HG03135 (cell line): ENCODE measurements around the gene PAK2.
A peak's percentile ranks its signal among the peaks of the same experiment; 100 is the strongest.
"Not testable (repeated sequence)": the region's sequence is repeated elsewhere in the genome, so short reads cannot be mapped to it uniquely, and the experiment has no call there.

Experiments used
- ATAC-seq: cut with Tn5 transposase; IDR thresholded peaks from one replicate; pipeline ENCODE4 v1.9.1; 2021; ENCODE audit warnings: mild to moderate bottlenecking, moderate library complexity; ENCODE audit not compliant: unreplicated experiment

The PAK2 gene

DNA sequence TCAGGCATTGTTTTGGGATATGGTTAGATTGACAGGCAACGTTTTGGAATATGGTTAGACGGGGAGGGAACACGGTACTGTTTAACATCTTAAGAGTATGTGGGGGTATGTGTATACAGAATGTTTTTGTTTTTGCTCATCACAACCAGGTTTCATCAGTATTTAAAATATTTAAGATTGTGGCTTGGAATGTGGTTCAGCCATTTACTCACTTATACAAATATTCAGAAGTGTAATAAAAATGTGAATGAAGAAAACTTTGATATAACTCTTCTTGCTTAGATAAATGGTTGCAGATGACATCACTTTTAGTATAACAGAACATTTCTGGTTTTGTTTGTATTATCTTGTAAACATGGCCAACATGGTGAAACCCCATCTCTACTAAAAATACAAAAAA, 3.9 kb upstream of the PAK2 start:
- no peak for ATAC-seq

DNA sequence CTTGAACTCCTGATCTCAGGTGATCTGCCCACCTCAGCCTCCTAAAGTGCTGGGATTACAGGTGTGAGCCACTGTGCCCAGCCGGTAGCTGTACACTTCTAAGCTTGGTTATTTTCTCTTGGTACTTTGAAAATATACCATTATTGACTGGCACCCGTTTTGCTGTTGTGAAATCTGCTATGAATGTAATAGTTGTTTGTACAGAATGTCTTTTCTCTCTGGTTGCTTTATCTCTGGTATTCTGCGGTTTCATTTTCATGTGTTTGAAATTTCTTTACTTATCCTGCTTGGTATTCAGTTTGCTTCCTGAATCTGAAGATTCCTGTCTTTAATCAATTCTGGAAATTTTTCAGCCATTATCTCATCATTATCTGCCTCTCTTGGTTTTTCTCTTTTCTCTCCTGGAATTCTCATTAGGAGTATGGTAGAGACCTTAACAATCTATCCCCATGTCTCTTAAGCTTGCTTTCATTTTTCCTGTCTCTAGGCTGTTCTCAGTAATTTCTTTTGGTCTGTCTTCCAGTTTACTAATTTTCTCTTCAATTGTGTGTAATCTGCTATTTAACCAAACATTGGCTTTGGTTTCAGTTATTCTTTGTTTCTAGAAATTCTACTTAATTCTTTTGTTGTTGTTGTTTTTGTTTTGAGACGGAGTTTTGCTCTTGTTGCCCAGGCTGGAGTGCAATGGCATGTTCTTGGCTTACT, 2.8 kb upstream of the PAK2 start:
- no peak for ATAC-seq

DNA sequence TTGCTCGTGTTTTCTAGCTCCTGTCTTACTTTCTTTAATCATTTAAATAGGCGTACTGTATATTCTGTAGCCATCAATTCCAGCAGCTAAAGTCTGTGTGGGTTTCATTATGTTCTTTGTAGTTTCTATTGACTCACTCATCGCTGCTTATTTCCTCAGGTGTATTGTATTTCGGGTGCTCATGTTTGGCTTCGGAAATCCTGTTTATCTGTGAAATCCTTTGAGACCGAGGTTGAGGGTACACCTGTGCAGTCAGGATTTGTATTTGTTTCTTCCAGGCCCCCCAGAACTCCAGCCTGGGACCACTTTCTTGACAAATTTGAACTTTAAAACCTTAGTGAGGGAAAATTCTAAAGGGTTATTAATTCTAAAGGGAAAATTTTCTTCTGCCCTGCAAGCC, 2.0 kb upstream of the PAK2 start:
- ATAC-seq: no peak

DNA sequence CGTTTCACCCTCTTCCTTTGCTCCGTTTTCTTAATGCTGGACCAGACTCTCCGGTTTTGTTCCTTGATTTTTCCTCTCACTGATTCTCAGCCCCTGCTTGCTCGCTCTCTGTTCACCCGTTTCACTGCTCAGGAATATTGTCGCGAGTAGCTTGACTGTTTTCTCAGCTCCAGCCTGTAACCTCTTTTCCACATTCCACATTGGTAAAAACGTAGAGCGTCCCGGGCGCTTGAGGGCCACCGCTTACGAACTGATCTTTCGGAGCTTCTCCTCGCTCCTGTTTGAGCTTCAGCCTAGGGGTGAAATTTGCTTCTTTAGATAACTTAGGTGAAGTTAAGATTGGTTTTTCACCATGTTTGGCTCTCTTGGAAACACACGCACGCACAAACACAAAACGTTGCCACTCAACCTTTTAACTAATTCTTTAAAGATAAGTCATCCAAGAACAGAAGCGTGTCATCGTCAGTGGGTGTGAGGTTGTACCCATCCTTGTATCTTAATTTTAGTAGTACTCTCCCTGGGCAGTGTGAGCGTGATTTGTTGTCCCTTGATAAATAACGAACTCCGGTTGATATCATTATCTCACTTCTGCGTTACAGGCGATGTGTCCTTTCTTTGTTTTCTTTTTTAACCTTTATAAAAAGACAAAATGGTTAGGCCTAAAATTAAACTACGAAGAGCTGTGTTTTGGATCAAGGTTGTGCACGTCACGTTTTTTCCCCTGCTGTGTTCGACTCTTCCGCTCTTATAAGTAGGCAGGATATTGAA, 1.0 kb downstream of the PAK2 start:
- peak; percentile 3 for ATAC-seq

DNA sequence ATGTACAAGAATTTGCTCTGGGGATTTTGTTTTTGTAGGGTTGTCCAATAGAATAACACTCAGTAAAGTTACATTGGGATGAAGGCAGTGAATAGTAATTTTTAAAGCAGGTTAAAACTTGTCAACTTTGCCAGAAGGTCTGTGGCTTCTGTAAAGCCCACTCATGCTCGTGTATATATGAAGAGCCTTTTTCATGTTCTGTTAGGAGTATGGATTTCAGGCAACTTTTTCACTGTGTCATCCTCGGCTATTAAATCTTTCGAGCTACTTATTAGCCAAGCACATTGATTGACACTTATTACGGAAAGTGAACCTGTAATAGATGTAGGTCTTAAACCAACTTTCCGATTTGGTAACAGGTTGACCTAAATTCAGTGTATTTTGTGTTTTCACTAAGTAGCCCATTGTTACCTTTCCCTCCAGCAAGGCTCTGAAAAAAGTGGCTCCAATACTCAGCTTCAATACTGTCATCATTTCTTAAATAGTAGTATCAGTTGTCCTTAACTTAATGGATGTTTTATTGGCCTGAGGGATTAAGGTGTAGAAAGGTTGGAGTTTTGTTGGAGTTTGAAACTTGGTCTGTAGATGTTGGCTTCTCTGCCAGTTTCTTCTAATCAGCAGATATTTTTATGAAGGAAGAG, 1.7 kb downstream of the PAK2 start:
- ATAC-seq: no peak

DNA sequence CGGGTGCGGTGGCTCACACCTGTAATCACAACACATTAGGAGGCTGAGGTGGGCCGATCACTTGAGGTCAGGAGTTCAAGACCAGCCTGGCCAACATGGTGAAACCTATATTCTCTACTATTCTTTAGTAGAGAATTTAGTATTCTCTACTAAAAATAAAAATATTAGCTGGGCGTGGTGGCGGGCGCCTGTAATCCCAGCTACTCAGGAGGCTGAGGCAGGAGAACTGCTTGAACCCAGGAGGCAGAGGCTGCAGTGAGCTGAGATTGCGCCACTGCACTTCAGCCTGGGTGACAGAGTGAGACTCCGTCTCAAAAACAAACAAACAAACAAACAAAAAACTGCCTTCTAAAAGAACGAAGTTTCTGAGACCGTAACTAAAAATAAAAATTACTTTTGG, 3.9 kb downstream of the PAK2 start:
- not testable (repeated sequence) for ATAC-seq

DNA sequence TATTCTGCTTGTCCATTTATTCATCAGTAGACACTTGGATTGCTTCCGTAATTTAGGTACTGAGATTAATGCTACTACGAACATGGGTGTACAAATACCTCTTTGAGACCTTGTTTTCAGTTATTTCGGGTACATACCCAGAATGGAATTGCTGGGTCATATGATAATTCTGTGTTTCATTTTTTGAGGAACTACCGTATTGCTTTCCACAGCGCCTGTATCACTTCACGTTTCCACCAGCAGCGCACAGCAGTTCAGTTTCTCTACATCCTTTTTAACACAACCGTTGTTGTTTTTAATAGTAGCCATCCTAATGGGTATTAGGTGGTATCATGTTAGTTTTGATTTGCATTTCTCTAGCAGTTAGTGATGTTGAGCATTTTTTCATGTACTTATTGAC, 9.5 kb downstream of the PAK2 start:
- no peak for ATAC-seq

DNA sequence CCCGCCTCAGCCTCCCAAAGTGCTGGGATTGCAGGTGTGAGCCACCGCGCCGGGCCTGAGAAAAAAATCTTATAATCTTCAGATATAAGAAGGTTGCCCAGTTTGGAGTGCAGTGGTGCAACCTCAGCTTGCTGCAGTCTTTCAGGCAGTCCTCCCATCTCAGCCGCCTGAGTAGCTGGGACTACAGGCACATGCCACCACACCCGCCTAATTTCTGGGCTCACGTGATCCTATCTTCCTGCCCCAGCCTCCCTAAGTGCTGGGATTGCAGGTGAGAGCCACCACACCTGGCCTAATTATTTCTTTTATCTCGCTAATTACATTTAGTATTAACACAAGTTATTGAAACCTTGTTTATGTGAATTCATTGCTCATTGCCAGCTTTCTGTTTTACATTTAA, 13.5 kb downstream of the PAK2 start:
- no peak for ATAC-seq

DNA sequence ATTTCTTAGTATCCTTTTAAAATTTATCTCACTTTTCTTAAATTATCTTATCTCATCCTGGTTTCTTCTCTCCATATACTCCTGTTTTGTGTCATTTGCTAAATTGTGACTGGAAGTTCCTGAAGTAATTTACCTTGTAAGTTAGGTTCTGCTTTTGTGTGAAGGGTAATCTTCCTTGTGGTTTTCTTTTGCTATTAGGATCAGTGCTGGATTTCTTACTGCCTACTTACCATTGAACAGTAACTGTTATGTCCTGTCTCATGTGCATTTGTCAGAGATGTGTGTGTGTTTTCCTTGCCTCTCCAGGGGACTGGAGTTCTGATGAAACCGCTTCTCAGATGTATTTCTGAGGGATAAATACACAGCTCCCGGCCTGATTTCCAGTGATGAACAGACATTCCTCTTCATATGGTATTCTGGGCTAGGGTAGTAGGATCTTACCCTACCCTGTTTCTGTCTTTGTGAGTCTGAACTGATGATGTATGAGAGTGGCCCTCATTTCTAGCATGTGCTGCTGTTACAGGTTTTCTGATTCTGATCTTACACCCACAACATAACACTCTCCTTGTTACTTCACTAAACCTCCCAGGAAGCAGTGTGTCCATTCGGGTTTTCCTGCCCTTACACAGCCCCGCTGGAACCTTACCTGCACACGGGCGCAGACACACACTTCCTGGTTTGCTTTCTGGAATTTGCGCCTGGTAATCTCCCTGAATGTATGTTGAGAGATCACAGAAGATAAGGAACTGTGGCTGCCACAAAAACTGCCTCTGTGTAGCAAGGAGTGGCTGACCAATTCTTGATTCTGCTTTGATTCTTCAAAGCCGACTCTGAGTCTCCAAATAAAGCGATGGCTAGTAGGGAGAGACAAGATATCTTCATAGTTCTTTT, 14.7 kb downstream of the PAK2 start:
- no peak for ATAC-seq

DNA sequence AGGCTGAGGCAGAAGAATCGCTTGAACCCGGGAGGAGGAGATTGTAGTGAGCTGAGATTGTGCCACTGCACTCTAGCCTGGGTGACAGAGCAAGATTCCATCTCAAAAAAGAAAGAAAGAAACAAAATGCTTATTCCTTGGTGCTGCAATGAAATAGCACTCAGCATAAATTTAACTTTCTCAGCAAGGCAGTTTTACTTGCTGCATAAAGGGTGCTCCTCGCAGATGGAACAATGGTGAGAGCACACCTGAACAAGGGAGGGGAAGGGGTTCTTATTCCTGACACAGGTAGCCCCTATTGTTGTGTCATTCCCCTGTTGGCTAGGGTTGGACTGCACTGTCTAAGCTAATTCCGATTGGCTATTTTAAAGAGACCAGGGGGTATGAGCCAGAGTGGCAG, 17.1 kb downstream of the PAK2 start:
- ATAC-seq: no peak

DNA sequence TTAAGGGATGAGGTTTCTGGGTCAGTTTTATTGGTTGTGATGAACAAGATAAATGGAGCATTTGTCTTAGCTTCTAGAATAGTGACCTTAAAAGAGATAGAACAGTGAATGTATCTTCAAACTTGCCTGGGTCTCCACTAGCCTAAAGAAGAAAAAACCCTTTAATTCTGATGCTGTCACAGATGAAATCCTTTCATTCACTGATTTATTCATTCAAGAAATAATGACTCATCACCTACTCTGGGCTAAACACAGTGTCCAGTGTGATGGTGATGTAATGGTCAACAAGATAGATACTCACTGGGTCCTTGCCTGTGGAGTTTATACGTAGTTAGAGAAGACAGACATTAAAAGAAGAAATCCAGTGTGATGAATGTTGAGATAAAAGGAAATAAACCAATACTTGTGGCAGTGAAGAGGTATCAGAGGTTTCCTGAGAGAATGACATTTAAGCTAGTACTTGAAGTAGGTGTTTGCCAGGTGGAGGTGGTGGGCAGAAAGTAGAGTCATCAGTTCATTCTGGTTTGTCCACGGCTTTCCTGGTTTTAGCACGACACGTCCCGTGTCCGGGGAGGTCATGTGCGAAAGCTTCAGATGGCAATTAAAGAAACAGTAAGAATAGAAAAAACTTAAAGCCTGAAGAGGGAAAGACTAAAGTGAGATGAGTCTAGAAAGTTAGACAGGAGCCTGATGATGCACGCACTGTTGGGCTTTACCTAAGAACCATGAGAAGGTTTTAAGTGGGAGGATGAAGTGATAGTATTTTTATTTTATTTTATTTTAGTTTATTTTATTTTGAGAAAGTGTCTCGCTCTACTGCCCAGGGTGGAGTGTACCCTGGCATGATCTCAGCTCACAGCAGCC, 18.5 kb downstream of the PAK2 start:
- ATAC-seq: no peak

DNA sequence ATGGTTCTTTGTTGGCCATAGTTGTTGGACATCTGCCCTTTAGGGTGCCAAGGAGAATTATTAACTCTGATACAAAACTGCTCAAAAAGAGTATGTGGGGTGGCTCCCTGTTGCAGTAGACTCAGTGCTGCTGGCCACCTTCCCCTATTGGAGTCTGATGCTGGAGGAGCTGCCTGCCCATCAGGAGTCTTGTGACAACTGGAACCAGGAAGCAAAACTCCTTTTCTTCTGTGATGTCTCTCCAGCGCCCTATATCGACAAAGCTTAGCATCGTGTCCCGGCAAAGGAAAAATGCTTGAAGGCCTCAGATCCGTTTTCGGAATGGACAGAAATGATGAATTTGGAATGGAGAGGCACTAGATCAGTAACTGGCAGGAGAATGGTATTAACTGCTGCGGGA, 23.5 kb downstream of the PAK2 start:
- ATAC-seq: no peak

DNA sequence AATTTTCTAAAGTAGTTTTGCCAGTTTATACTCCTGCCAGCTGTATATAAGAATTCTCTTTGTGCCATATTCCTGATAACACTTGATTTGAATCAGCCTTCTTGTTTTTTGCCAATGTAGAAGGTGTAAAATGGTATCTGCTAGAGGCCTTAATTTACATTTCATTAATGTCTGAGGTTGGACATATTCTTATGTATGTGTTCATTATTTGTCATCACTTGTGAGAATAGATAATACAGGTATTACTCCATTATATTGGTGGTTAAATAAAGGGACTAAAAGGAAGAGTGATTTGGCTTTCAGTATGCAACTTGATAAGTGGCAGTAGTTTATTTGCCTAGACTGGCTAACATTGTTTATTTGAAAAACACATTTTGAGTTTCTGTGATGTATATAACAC, 25.8 kb downstream of the PAK2 start:
- no peak for ATAC-seq

DNA sequence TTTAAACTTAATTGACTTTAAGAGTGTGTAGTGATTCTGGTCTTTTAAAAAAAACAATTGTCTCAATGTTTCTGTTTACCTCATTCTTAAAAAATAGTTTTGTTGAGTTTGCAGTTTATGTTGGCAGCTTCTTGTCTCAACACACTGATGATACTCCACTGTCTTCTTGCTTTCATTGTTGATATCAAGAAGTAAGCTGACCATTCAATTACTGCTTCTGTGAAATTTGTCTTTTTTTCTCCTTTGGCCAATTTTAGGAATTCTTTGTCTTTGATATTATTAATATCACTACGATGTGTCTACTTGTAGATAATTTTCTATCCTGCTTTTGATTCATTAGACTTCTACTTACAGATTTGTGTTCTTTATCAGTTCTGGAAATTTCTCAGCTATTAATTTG, 31.4 kb downstream of the PAK2 start:
- ATAC-seq: no peak

DNA sequence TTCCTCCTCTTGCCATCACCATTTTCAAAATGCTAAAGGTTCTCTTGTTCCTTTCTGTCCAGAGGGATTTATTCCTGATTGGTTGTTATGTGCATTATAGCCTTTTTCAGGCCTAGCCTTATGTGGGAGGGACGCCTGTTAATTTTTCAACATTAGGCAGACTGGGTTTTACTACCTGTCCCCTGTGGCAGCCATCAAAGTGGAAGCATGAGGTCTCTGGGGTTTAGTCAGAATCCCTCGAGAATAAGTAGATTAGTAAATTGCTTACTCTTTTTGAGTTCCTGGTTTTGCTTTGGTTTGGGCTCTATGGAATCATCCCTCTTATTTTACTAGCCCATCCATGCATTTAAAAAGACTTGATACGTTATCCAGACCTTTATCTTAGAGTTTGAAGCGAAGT, 32.4 kb downstream of the PAK2 start:
- ATAC-seq: no peak

DNA sequence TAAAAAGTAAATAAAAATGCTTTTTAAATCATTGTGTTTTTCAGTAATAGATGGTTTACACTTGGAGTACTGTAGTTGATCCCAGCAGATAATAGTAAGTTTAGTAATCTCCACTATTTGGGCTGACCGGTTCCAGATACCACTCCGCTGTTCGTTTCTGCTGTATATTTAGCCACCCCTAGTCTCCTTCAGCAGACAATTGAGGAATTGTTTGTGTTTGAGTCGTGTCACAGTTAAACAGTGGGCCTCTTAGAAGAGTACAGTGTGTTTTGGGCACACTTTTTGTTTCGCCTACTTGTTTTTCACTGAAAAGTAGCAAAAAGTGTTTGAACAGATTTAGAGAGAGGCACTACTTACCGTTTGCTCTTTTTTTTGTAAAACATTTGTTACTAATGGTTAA, 33.2 kb downstream of the PAK2 start:
- ATAC-seq: no peak

DNA sequence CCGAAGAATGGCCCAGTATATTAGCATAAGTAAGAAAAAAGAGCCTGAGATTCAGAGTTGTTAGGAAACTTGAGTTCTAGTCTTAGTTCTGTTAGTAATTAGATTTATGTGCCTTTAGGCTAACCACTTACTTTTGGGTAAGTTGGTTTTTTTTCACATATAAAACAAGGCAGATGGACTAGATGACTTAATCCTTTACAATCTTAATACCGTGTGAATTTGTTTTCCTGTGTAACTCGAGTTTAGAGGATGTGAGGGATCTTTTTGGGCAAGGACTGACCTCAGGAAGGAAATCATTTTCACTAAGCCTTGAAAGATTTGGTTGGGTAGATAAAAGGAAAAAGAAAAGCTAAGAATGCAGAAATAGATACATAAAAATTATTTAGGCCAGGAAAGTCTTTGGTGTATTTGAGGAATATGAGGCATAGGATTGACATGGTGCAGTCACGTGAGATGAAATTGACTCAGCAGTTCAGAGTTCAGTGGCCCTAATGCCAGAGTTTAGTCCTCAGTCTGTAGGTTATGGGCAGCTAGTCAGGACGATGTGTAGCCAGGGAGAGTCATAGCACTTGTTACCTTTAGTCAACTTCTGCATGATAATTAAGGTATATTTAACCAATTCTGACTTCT, 34.6 kb downstream of the PAK2 start:
- ATAC-seq: no peak

DNA sequence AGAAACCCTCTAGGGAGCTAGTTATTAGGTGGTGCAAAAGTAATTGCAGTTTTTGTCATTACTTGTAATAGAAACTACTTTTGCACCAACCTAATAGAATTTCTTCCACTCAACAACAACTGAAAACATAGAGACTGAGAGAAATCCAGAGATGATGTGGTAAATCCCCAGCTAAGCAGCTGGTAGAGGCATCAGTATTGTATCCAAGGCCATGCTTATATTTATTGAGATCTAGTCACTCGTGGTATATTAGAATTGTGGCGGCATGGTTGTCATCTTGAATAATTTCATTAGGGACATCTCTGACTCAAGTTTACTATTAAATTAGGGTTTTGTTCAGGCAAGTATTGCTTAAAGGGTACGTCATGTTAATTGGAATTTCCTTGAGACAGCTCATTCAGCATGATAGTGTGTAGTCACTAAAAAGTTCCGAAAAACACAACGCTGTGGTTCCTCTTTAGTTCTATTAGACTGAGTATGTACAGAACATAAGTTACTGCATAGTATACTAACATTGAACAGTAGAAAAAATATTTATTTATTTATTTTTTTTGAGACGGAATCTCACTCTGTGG, 35.3 kb downstream of the PAK2 start:
- no peak for ATAC-seq

DNA sequence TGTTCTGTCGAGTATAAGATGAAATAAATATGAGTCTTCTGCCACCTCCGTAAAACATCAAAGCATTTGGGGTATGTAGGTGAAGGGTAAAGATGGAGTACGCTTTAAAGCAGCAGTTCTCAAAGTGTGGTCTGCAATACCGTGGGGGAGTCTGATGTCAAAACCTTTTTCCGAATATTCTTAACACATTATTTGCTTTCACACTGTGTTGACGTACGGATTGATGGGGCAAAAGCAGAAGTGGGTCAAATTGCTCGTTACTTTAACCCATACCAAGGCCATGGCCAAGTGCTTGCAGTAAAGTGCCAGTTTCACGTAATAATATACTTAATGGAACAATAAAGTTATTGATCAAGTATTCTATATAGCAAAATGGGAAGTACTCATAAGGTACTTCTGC, 36.3 kb downstream of the PAK2 start:
- ATAC-seq: no peak
